Lung (tissue), 12 donors: ENCODE measurements around the gene CYP27B1. TPM values are rescaled to one million over a fixed set of nuclear protein-coding genes. Genes with fewer than 3 reads are reported as not detected.
"Not testable (repeated sequence)": the region's sequence is repeated elsewhere in the genome, so short reads cannot be mapped to it uniquely, and the experiment has no call there.

ENCODE experiments used
- ATAC-seq: fragments of 200-7000 bp; cut with Tn5 transposase; one replicate; pipeline ENCODE4 v1.9.1; 2020; ENCODE audit warnings: moderate number of reproducible peaks; ENCODE audit not compliant: insufficient read depth, low FRiP score
- DNase-seq, 3 donors: peaks; one replicate each; pipeline ENCODE4 v3.0.0-alpha.2; 2013 to 2017
- H3K27ac ChIP-seq, 2 donors: one replicate each; pipeline ENCODE4 v1.5.1; 2013; ENCODE audit warnings: mild to moderate bottlenecking in 2 of 2, moderate library complexity in 2 of 2, control low read depth in 1 of 2, inconsistent platforms in 1 of 2, low read depth in 1 of 2, low read length in 1 of 2
- H3K27me3 ChIP-seq, 3 donors: one replicate each; pipeline ENCODE4 v1.5.1; 2013; ENCODE audit warnings: low read length in 2 of 3; ENCODE audit not compliant: control insufficient read depth in 3 of 3, insufficient read depth in 3 of 3
- H3K36me3 ChIP-seq, 4 donors: one replicate each; pipeline ENCODE4 v1.5.1; 2013; ENCODE audit warnings: low read length in 4 of 4, mild to moderate bottlenecking in 1 of 4, moderate library complexity in 1 of 4; ENCODE audit not compliant: control insufficient read depth in 4 of 4, insufficient read depth in 4 of 4
- H3K4me1 ChIP-seq, 5 donors: one replicate each; pipeline ENCODE4 v1.5.1; 2013; ENCODE audit warnings: low read length in 5 of 5, mild to moderate bottlenecking in 2 of 5, moderate library complexity in 1 of 5; ENCODE audit not compliant: control insufficient read depth in 5 of 5, insufficient read depth in 5 of 5
- H3K4me3 ChIP-seq: one replicate; pipeline ENCODE4 v1.5.1; 2013; ENCODE audit warnings: mild to moderate bottlenecking, control low read depth, moderate library complexity
- H3K9ac ChIP-seq, 2 donors: one replicate each; pipeline ENCODE4 v1.5.1; 2013; ENCODE audit warnings: low read length in 2 of 2, control low read depth in 1 of 2; ENCODE audit not compliant: insufficient read depth in 1 of 2
- H3K9me3 ChIP-seq, 4 donors: one replicate each; pipeline ENCODE4 v1.5.1; 2013; ENCODE audit warnings: low read length in 3 of 4, mild to moderate bottlenecking in 1 of 4, moderate library complexity in 1 of 4; ENCODE audit not compliant: control insufficient read depth in 4 of 4, insufficient read depth in 3 of 4
- WGBS, 2 donors: extraction: QIAGEN DNeasy Blood & Tissue Kit; methylation state at CpG; one replicate each; pipeline ENCODE4 v1.1.7; 2013; 5-methylcytosine and 5-hydroxymethylcytosine counted together
- polyA plus RNA-seq, 2 donors: library from polyadenylated mRNA; stranded (reverse); fragments of 200-250 nt; gene quantifications; one replicate each; pipeline ENCODE4 v1.2.1, GENCODE V29; 2013
- total RNA-seq, 2 donors: library from RNA; depleted of rRNA in 1 of 2; stranded (reverse); fragments of >200 nt in 1 of 2; gene quantifications; one replicate each; pipeline ENCODE4 v1.2.1, GENCODE V29; 2014 to 2021
- TF ChIP-seq, protein P1 (sequence below): IDR thresholded peaks from 2 replicates; pipeline ENCODE4 v1.5.1; 2012; ENCODE audit warnings: mild to moderate bottlenecking; ENCODE audit errors: control extremely low read depth, extremely low read depth
- donor health status: control.
- donor health status: control.
- donor health status: Bipolar disorder and iron deficiency.
- donor health status: healthy.
- donor health status: DM: yes; HTN: yes; CAD: no.

The CYP27B1 gene
- total and polyA plus RNA-seq, 4 donors, result 1.7 to 5.8 (median 3.6) TPM

DNA sequence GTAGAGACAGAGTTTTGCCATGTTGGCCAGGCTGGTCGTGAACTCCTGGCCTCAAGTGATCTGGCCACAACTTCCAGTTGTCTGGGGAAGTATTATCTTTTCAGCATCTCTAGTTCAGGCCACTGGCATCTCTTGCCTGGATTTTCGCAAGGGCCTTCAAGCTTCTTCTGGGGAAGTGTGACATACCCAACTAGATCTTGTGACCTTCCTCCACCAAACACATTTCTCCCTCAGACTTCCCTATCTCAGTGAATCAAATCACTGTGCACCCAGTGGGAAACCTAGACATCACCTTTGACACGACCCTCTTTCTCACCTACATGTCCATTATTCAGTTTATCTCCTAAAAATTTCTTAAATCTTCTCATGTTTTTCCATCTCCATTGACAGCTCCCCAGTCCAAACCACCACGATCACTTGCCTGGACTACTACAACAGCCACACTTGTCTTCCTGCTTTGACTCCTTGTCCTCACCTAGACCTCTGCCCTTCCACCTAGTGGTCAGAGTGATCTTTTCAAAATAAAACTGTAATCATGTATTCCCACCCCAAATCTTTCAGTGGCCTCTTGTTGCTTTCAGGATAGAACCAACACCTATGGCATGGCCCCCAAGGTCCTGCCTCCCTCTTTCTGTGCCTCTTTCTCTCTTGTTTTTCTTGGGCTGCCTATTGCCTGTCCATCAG is 8.8 kb upstream of the CYP27B1 start:
- Histone ChIP-seq H3K9me3 (no peaks in the 10 kb centered on the region), H3K36me3 (peaks cover 1 to 21% (median 4%) of the 10 kb centered on the region in 4 donors), H3K4me1 (peaks cover 3 to 16% (median 6%) of the 10 kb centered on the region in 5 donors), H3K27ac (peak overlapping the region in 1 of 2 donors; percentile 8), H3K9ac (no peak overlapping the region), H3K4me3 (no peak overlapping the region), H3K27me3 (no peaks in the 10 kb centered on the region)
- DNase-seq (no peak), ATAC-seq (no peak)
- WGBS, 2 donors, result 65 to 73% methylated on average over 4 of the region's 4 CpGs
- TF ChIP-seq, protein P1, sequence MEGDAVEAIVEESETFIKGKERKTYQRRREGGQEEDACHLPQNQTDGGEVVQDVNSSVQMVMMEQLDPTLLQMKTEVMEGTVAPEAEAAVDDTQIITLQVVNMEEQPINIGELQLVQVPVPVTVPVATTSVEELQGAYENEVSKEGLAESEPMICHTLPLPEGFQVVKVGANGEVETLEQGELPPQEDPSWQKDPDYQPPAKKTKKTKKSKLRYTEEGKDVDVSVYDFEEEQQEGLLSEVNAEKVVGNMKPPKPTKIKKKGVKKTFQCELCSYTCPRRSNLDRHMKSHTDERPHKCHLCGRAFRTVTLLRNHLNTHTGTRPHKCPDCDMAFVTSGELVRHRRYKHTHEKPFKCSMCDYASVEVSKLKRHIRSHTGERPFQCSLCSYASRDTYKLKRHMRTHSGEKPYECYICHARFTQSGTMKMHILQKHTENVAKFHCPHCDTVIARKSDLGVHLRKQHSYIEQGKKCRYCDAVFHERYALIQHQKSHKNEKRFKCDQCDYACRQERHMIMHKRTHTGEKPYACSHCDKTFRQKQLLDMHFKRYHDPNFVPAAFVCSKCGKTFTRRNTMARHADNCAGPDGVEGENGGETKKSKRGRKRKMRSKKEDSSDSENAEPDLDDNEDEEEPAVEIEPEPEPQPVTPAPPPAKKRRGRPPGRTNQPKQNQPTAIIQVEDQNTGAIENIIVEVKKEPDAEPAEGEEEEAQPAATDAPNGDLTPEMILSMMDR, result no peak

DNA sequence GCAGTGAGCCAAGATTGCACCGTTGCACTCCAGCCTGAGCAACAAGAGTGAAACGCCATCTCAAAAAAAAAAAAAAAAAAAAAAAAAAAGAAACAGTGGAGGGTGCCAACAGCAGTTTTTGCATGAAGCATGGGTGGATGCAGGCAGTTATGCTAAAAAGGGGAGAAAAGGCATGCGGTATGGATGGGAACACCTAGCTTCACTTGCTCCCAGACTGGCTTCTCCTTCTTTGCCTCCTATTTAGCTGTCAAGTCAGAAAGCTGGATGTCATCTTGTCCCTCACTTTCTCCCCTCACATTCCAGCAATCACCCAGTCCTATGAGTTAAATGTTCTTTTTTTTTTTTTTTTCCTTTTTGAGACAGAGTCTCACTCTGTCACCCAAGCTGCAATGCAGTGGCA is 8.2 kb upstream of the CYP27B1 start:
- ATAC-seq, result no peak
- 89 to 100% methylated on average over 3 of the region's 3 CpGs for WGBS, 2 donors

DNA sequence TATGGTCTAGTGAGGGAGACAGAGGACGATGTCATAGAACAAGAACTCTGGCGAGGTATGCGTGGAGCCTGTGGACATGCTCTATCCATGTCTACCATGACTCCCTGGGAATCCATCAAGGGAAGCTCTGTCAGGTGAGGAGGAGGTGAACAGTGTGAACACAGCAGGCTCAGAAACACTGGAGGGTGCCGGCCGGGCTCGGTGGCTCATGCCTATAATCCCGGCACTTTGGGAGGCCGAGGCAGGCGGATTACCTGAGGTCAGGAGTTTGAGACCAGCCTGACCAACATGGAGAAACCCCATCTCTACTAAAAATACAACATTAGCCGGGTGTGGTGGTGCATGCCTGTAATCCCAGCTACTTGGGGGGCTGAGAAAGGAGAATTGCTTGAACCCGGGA is 7.8 kb upstream of the CYP27B1 start:
- H3K9ac ChIP-seq, H3K4me3 ChIP-seq, H3K27me3 ChIP-seq, H3K27ac ChIP-seq, H3K9me3 ChIP-seq, ATAC-seq, DNase-seq: not testable (repeated sequence)
- 93 to 96% methylated on average over 11 of the region's 11 CpGs for WGBS, 2 donors
- Histone ChIP-seq H3K36me3 (peaks cover 3 to 22% (median 7%) of the 10 kb centered on the region in 4 donors), H3K4me1 (peaks cover 3 to 16% (median 6%) of the 10 kb centered on the region in 5 donors)

More for the DNA sequence above, 8.2 kb upstream of the CYP27B1 start:
- Histone ChIP-seq H3K9ac (no peak overlapping the region), H3K4me3 (no peak overlapping the region), H3K9me3 (no peaks in the 10 kb centered on the region), H3K36me3 (peaks cover 2 to 22% (median 5%) of the 10 kb centered on the region in 4 donors), H3K27me3 (no peaks in the 10 kb centered on the region), H3K27ac (no peak overlapping the region), H3K4me1 (peaks cover 3 to 16% (median 6%) of the 10 kb centered on the region in 5 donors)
- TF ChIP-seq, protein P1, result no peak
- no peak for DNase-seq

DNA sequence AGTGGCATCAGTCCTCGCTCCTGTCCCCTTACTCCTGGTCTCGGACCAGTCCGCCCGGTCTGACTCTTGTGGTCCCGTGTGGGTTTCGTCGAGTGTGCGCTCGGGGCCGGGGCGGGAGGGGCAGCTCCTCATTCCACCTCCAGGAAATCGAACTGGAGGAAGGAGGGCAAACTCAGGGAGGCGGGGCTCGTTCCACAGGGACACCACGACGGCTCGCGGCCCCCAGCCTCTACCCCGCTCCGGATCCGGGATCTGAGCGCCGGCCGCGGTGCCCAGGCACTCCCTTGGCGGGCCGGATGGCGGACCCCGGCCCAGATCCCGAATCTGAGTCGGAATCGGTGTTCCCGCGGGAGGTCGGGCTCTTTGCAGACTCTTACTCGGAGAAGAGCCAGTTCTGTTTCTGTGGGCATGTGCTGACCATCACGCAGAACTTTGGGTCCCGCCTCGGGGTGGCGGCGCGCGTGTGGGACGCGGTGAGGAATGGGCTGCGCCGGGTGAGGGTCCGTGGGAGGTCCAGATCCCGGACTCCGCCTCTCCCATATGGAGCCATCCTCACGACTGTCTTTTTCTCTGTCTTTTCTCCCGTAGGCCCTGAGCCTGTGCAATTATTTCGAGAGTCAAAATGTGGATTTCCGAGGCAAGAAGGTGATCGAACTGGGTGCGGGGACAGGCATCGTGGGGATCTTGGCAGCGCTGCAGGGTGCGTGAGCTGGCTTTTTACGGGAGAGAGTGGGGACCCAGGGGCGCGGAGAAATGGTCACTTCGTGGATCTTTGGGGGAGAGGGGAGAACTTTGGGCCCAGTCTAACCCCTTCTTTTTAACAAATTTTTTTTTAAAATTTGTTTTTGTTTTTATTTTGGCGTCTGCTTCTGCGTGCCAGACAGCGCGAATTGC is 5.8 kb upstream of the CYP27B1 start, which contains the start of gene EEF1AKMT3:
Gene EEF1AKMT3, plus strand, starts transcription at position 186 of the 894 bp plus-strand sequence. Its CDS starts 111 bp downstream, at position 297.
- peaks cover 3 to 26% (median 11%) of the 10 kb centered on the region in 4 donors for H3K36me3 ChIP-seq
- peak within 1 kb of the TSS; percentile 83 for H3K4me3 ChIP-seq
- peaks cover 3 to 16% (median 6%) of the 10 kb centered on the region in 5 donors for H3K4me1 ChIP-seq
- H3K27me3 ChIP-seq, result no peaks in the 10 kb centered on the region
- H3K27ac ChIP-seq, result peak within 1 kb of the TSS; percentile 84 to 91
- peak; percentile 62 for ATAC-seq
- TF ChIP-seq, protein P1, result no peak
- peak within 1 kb of the TSS; percentile 46 to 88 for H3K9ac ChIP-seq
- DNase-seq, result peak; percentile 64 to 74 (median 70)
- H3K9me3 ChIP-seq, result no peaks in the 10 kb centered on the region
- 2 to 3% methylated on average over 65 to 67 of the region's 67 CpGs for WGBS, 2 donors
